ENCODE measurements around the gene MAGEA2. TPM values are rescaled to one million over a fixed set of nuclear protein-coding genes. Genes with fewer than 3 reads are reported as not detected.
"Not testable (repeated sequence)": the region's sequence is repeated elsewhere in the genome, so short reads cannot be mapped to it uniquely, and the experiment has no call there.

MAGEA2 gene
- polyA plus RNA-seq, 1 donor from 2014 or later, result not detected

GRCh38 chrX:152733261-152733975 lies 20.2 kb downstream of the MAGEA2 start, which contains the start of the genes CSAG1 and MAGEA12:
CSAG1 (minus strand) TSS chrX:152733721; CDS start chrX:152732460, 1,261 bp downstream.
MAGEA12 (plus strand) TSS chrX:152733757; CDS start chrX:152736162, 2,405 bp downstream.
- no peaks in the 10 kb centered on the region for H3K27me3 Mint-ChIP-seq
- H3K4me1 Mint-ChIP-seq, result peaks cover 0 to 2% (median 0%) of the 10 kb centered on the region in 3 donors
- peak within 1 kb of the TSS in 1 of 3 donors; percentile 43 for H3K27ac Mint-ChIP-seq
- H3K36me3 Mint-ChIP-seq, result no peaks in the 10 kb centered on the region
- no peak within 1 kb of the TSS for H3K4me3 Mint-ChIP-seq
- H3K9me3 Mint-ChIP-seq, result no peaks in the 10 kb centered on the region

GRCh38 chrX:152725409-152725808 lies 28.2 kb downstream of the MAGEA2 start:
- H3K4me1 Mint-ChIP-seq, result no peaks in the 10 kb centered on the region
- H3K9me3 Mint-ChIP-seq, result peaks cover 0 to 2% (median 0%) of the 10 kb centered on the region in 3 donors
- peak overlapping the region in 1 of 3 donors; percentile 60 for H3K27ac Mint-ChIP-seq
- no peak overlapping the region for H3K4me3 Mint-ChIP-seq
- no peaks in the 10 kb centered on the region for H3K36me3 Mint-ChIP-seq
- H3K27me3 Mint-ChIP-seq, result no peaks in the 10 kb centered on the region

GRCh38 chrX:152713815-152714787 lies 39.5 kb downstream of the MAGEA2 start, which contains the start of gene MAGEA2B:
MAGEA2B (plus strand) TSS chrX:152714628; CDS start chrX:152717107, 2,479 bp downstream.
- not testable (repeated sequence) for H3K4me1 Mint-ChIP-seq, H3K9me3 Mint-ChIP-seq, H3K36me3 Mint-ChIP-seq, H3K27me3 Mint-ChIP-seq, H3K27ac Mint-ChIP-seq, H3K4me3 Mint-ChIP-seq

GRCh38 chrX:152713195-152713594 lies 40.4 kb downstream of the MAGEA2 start:
- not testable (repeated sequence) for H3K36me3 Mint-ChIP-seq, H3K4me1 Mint-ChIP-seq, H3K9me3 Mint-ChIP-seq, H3K27ac Mint-ChIP-seq, H3K27me3 Mint-ChIP-seq, H3K4me3 Mint-ChIP-seq

- not testable (repeated sequence) for H3K9me3 Mint-ChIP-seq, H3K4me1 Mint-ChIP-seq, H3K4me3 Mint-ChIP-seq, H3K36me3 Mint-ChIP-seq, H3K27ac Mint-ChIP-seq, H3K27me3 Mint-ChIP-seq
Measured at GRCh38 chrX:152709173-152709572, 44.5 kb downstream of the MAGEA2 start, which contains the start of gene CSAG2. CSAG2 (minus strand) TSS chrX:152709273; CDS start chrX:152709112, 161 bp downstream.

GRCh38 chrX:152706500-152706899 lies 47.1 kb downstream of the MAGEA2 start:
- H3K27me3 Mint-ChIP-seq, H3K27ac Mint-ChIP-seq, H3K9me3 Mint-ChIP-seq, H3K4me3 Mint-ChIP-seq, H3K4me1 Mint-ChIP-seq, H3K36me3 Mint-ChIP-seq: not testable (repeated sequence)

- H3K4me1 Mint-ChIP-seq, H3K9me3 Mint-ChIP-seq, H3K27me3 Mint-ChIP-seq, H3K27ac Mint-ChIP-seq, H3K36me3 Mint-ChIP-seq, H3K4me3 Mint-ChIP-seq: not testable (repeated sequence)
Measured at GRCh38 chrX:152700390-152700789, 53.3 kb downstream of the MAGEA2 start.

Other genes with a start within 250 kb of the MAGEA2 start
- not detected for gene GABRQ, start 115.9 kb downstream of the MAGEA2 start, polyA plus RNA-seq
- gene MAGEA3, start 55.0 kb downstream of the MAGEA2 start, polyA plus RNA-seq, result not detected
- gene CSAG2, start 44.6 kb downstream of the MAGEA2 start, polyA plus RNA-seq, result not detected
- gene MAGEA2B, start 39.2 kb downstream of the MAGEA2 start, polyA plus RNA-seq, result not detected
- gene CSAG1, start 20.1 kb downstream of the MAGEA2 start, polyA plus RNA-seq, result not detected
- not detected for gene MAGEA12, start 20.1 kb downstream of the MAGEA2 start, polyA plus RNA-seq
- gene CSAG3, start 5.4 kb upstream of the MAGEA2 start, polyA plus RNA-seq, result not detected
- gene MAGEA6, start 15.8 kb upstream of the MAGEA2 start, polyA plus RNA-seq, result not detected
- gene CETN2, start 76.9 kb upstream of the MAGEA2 start, polyA plus RNA-seq, result 21.3 TPM
- gene NSDHL, start 77.2 kb upstream of the MAGEA2 start, polyA plus RNA-seq, result 11.7 TPM
- gene ZNF185, start 144.2 kb upstream of the MAGEA2 start, polyA plus RNA-seq, result 2.0 TPM
- gene PNMA5, start 240.3 kb upstream of the MAGEA2 start, polyA plus RNA-seq, result 0.19 TPM